Measurements from ENCODE around the gene KCNQ1.

GRCh38 chr11:2831781-2832532 is 387.1 kb downstream of the KCNQ1 start:
- TF ChIP-seq CTCF (IDR thresholded peaks at IDR 0.05) (no peak), POLR2A (IDR thresholded peaks at IDR 0.05) (no peak)

Data from lower leg skin (tissue), 3 donors.